ENCODE results near the gene CORO2B.

CORO2B gene

DNA sequence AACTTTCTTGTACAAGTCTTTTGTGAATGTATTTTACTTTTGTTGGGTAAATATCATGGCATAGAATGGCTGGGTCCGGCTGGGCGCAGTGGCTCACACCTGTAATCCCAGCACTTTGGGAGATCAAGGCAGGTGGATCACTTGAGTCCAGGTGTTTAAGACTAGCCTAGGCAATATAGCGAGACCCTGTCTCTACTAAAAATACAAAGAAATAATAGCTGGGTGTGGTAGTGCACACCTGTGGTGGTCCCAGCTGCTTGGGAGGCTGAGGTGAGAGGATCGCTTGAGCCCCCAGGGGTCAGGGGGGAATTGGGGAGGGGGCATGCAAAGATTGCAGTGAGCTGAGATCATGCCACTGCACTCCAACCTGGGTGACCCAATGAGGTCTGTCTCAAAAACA is 189.0 kb downstream of the CORO2B start:
- no peaks in the 10 kb centered on the region for H3K9me3 ChIP-seq (ENCODE audit: insufficient read depth, low read length)
- no peaks in the 10 kb centered on the region for H3K27me3 ChIP-seq (ENCODE audit: low read length)
- no peak overlapping the region for H3K4me2 ChIP-seq (ENCODE audit: low read depth, low read length, poor library complexity, severe bottlenecking)
- TF ChIP-seq EZH2phosphoT487 (conservative IDR thresholded peaks at IDR 0.05; ENCODE audit: low read length) = no peak
- TF ChIP-seq, protein P1, sequence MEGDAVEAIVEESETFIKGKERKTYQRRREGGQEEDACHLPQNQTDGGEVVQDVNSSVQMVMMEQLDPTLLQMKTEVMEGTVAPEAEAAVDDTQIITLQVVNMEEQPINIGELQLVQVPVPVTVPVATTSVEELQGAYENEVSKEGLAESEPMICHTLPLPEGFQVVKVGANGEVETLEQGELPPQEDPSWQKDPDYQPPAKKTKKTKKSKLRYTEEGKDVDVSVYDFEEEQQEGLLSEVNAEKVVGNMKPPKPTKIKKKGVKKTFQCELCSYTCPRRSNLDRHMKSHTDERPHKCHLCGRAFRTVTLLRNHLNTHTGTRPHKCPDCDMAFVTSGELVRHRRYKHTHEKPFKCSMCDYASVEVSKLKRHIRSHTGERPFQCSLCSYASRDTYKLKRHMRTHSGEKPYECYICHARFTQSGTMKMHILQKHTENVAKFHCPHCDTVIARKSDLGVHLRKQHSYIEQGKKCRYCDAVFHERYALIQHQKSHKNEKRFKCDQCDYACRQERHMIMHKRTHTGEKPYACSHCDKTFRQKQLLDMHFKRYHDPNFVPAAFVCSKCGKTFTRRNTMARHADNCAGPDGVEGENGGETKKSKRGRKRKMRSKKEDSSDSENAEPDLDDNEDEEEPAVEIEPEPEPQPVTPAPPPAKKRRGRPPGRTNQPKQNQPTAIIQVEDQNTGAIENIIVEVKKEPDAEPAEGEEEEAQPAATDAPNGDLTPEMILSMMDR (IDR thresholded peaks at IDR 0.05; ENCODE audit: insufficient read depth, low read length, poor library complexity, severe bottlenecking) = no peak
- no peak overlapping the region for H2AFZ ChIP-seq (ENCODE audit: low read depth, low read length, severe bottlenecking)
- H3K36me3 ChIP-seq (ENCODE audit: low read length) = no peaks in the 10 kb centered on the region
- no peak overlapping the region for H3K4me3 ChIP-seq (ENCODE audit: insufficient read depth, low read length, poor library complexity, severe bottlenecking)
- no peaks in the 10 kb centered on the region for H4K20me1 ChIP-seq (ENCODE audit: low read depth, low read length)
- H3K9me2 ChIP-seq (replicated peaks; ENCODE audit: insufficient read depth, low read length) = no peaks in the 10 kb centered on the region
- H3K79me2 ChIP-seq (ENCODE audit: insufficient read depth, low read length) = no peaks in the 10 kb centered on the region
- no peak overlapping the region for H3K9ac ChIP-seq (ENCODE audit: low read length)
- no peaks in the 10 kb centered on the region for H3F3A ChIP-seq (ENCODE audit: insufficient read depth)
- no peak overlapping the region for H3K27ac ChIP-seq (ENCODE audit: low read depth, low read length)

DNA sequence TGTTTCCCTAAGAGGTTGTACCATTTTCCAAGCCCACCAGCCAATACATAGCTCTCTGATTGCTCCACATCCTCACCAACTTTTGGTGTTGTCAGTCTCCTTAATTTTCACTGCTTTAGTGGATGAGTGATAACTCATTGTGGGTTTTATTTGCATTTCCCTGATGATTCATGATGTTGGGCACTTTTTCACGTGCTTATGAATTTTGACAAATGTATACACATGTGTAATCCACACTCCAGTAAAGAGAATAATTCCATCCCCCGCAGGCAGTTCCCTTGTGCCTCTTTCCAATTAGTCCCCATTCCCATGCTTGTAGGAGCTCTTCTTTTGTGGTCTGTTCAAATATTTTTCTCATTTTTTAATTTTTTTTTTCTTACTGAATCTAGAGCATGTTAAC is 189.5 kb downstream of the CORO2B start:
- no peak overlapping the region for H3K4me2 ChIP-seq (ENCODE audit: low read depth, low read length, poor library complexity, severe bottlenecking)
- no peaks in the 10 kb centered on the region for H3F3A ChIP-seq (ENCODE audit: insufficient read depth)
- no peaks in the 10 kb centered on the region for H3K79me2 ChIP-seq (ENCODE audit: insufficient read depth, low read length)
- no peak overlapping the region for H2AFZ ChIP-seq (ENCODE audit: low read depth, low read length, severe bottlenecking)
- no peaks in the 10 kb centered on the region for H3K9me3 ChIP-seq (ENCODE audit: insufficient read depth, low read length)
- no peaks in the 10 kb centered on the region for H4K20me1 ChIP-seq (ENCODE audit: low read depth, low read length)
- no peak for TF ChIP-seq EZH2phosphoT487 (conservative IDR thresholded peaks at IDR 0.05; ENCODE audit: low read length)
- TF ChIP-seq, protein P1 (IDR thresholded peaks at IDR 0.05; ENCODE audit: insufficient read depth, low read length, poor library complexity, severe bottlenecking) = no peak
- H3K36me3 ChIP-seq (ENCODE audit: low read length) = no peaks in the 10 kb centered on the region
- H3K27ac ChIP-seq (ENCODE audit: low read depth, low read length) = no peak overlapping the region
- H3K27me3 ChIP-seq (ENCODE audit: low read length) = no peaks in the 10 kb centered on the region
- H3K9me2 ChIP-seq (replicated peaks; ENCODE audit: insufficient read depth, low read length) = no peaks in the 10 kb centered on the region
- no peak overlapping the region for H3K9ac ChIP-seq (ENCODE audit: low read length)
- no peak overlapping the region for H3K4me3 ChIP-seq (ENCODE audit: insufficient read depth, low read length, poor library complexity, severe bottlenecking)

DNA sequence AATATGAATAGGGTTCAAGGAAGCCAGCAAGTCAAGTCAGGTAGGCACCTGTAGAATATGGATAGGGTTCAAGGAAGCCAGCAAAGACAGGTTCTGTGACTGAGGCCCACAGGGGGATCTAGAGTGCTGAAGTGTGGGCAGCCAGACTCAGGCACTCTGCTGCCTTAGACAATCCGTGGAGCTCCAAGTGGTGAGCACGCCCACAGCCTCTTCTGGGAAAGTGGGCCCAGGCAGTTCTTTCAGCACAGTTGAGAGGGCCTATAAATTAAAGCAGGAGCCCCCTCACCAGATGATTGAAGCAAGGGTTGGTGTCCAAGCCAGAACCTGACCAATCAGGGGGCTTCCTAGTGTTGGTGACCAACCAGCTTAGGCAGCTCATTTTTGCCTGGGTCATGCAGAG is 190.9 kb downstream of the CORO2B start:
- H3K4me3 ChIP-seq (ENCODE audit: insufficient read depth, low read length, poor library complexity, severe bottlenecking) = no peak overlapping the region

More for the DNA sequence above, 190.9 kb downstream of the CORO2B start:
- Histone ChIP-seq H2AFZ (ENCODE audit: low read depth, low read length, severe bottlenecking) (no peak overlapping the region), H3K4me2 (ENCODE audit: low read depth, low read length, poor library complexity, severe bottlenecking) (no peak overlapping the region), H3K27ac (ENCODE audit: low read depth, low read length) (no peak overlapping the region), H3K27me3 (ENCODE audit: low read length) (no peaks in the 10 kb centered on the region), H3F3A (ENCODE audit: insufficient read depth) (no peaks in the 10 kb centered on the region), H3K9ac (ENCODE audit: low read length) (no peak overlapping the region), H4K20me1 (ENCODE audit: low read depth, low read length) (no peaks in the 10 kb centered on the region), H3K9me2 (replicated peaks; ENCODE audit: insufficient read depth, low read length) (no peaks in the 10 kb centered on the region), H3K36me3 (ENCODE audit: low read length) (no peaks in the 10 kb centered on the region), H3K79me2 (ENCODE audit: insufficient read depth, low read length) (no peaks in the 10 kb centered on the region), H3K9me3 (ENCODE audit: insufficient read depth, low read length) (no peaks in the 10 kb centered on the region)
- TF ChIP-seq EZH2phosphoT487 (conservative IDR thresholded peaks at IDR 0.05; ENCODE audit: low read length) = no peak
- TF ChIP-seq, protein P1 (IDR thresholded peaks at IDR 0.05; ENCODE audit: insufficient read depth, low read length, poor library complexity, severe bottlenecking) = no peak
